GM12878 (cell line): ENCODE measurements around the gene FARS2. TPM values are rescaled to one million over a fixed set of nuclear protein-coding genes. Genes with fewer than 3 reads are reported as not detected.

ENCODE experiments used
- ATAC-seq: fragments of 200-7000 bp; cut with Tn5 transposase; 3 replicates; pipeline ENCODE4 v1.9.1; 2020; ENCODE audit warnings: mild to moderate bottlenecking, moderate library complexity
- BruUV-seq: library from RNA; stranded (reverse); fragments of 400-500 nt; replicated peaks from 2 replicates; lab custom pipeline; 2021; lab: Mats Ljungman, UMichigan
- CTCF ChIA-PET: fragments of 300-600 bp; sonication (Branson Sonifier 250); formaldehyde crosslinking; extraction: SDS; loops from one replicate; lab custom pipeline; 2021; ENCODE audit warnings: inconsistent platforms; lab: Yijun Ruan, JAX
- POLR2A ChIA-PET: fragments of 350-600 bp; formaldehyde crosslinking; extraction: SDS; loops from one replicate; lab custom pipeline; 2021; ENCODE audit warnings: inconsistent platforms; lab: Charles Lee
- RAD21 ChIA-PET: fragments of 300-600 bp; sonication (Branson Sonifier 250); formaldehyde crosslinking; loops from one replicate; lab custom pipeline; 2023; ENCODE audit warnings: antibody characterized with exemption; ENCODE audit not compliant: unreplicated experiment; lab: Charles Lee
- SMC1A ChIA-PET: fragments of 300-600 bp; sonication (Branson Sonifier 250); formaldehyde crosslinking; loops from one replicate; lab custom pipeline; 2023; ENCODE audit not compliant: unreplicated experiment, uncharacterized antibody; lab: Charles Lee
- DNase-seq: peaks from one replicate; pipeline ENCODE4 v3.0.0-alpha.2; 2011; ENCODE audit warnings: low read depth, low spot score
- FAIRE-seq: peaks from 3 replicates; lab custom pipeline; 2011; peaks lifted over from hg19 to GRCh38; lab: Jason Lieb, UNC
- H2AFZ ChIP-seq: 2 replicates; pipeline ENCODE4 v1.6.0; 2011; ENCODE audit warnings: low read depth, low read length, control low read depth; ENCODE audit not compliant: control insufficient read depth
- H3K27ac ChIP-seq: 2 replicates; pipeline ENCODE4 v1.5.1; 2011; ENCODE audit warnings: control low read depth; ENCODE audit not compliant: control insufficient read depth, insufficient read depth
- H3K27me3 ChIP-seq, 2 experiments: replicated peaks in 1 of 2; 2 replicates each; pipeline versions ENCODE4 v1.6.0 to v1.6.1; 2011; ENCODE audit warnings: low read length in 1 of 2; ENCODE audit not compliant: control insufficient read depth in 2 of 2, insufficient read depth in 2 of 2
- H3K36me3 ChIP-seq, 2 experiments: 2 replicates each; pipeline ENCODE4 v1.5.1; 2011; ENCODE audit warnings: low read length in 1 of 2; ENCODE audit not compliant: control insufficient read depth in 2 of 2, insufficient read depth in 2 of 2
- H3K4me1 ChIP-seq: 2 replicates; pipeline ENCODE4 v1.6.1; 2011; ENCODE audit warnings: mild to moderate bottlenecking, low read length, moderate library complexity, mixed read lengths; ENCODE audit not compliant: control insufficient read depth, insufficient read depth
- H3K4me2 ChIP-seq: 2 replicates; pipeline ENCODE4 v1.6.0; 2011; ENCODE audit warnings: control low read depth; ENCODE audit not compliant: control insufficient read depth, insufficient read depth
- H3K4me3 ChIP-seq: fragments of 200-600 bp; sonication (generic); 2 replicates; pipeline ENCODE4 v1.5.1; 2016
- H3K79me2 ChIP-seq: 2 replicates; pipeline ENCODE4 v1.6.0; 2011; ENCODE audit warnings: low read length; ENCODE audit not compliant: control insufficient read depth, insufficient read depth
- H3K9ac ChIP-seq: 2 replicates; pipeline ENCODE4 v1.8.0; 2011; ENCODE audit warnings: low read length, control low read depth, mixed read lengths; ENCODE audit not compliant: control insufficient read depth, insufficient read depth
- H3K9me3 ChIP-seq: replicated peaks from 3 replicates; pipeline ENCODE4 v1.5.1; 2011; ENCODE audit warnings: mild to moderate bottlenecking, low read length; ENCODE audit not compliant: control insufficient read depth, insufficient read depth
- H4K20me1 ChIP-seq: 2 replicates; pipeline ENCODE4 v1.6.0; 2011; ENCODE audit not compliant: control insufficient read depth, insufficient read depth
- BHLHE40 ChIP-seq, 2 experiments: fragments of 450-650 bp in 1 of 2; IDR thresholded peaks; 2 replicates each; pipeline ENCODE4 v1.6.1; 2011 to 2017; ENCODE audit warnings: low read depth in 2 of 2, borderline replicate concordance in 1 of 2, improper control_type of control experiment in 1 of 2, low read length in 1 of 2, mild to moderate bottlenecking in 1 of 2
- FOXK2 ChIP-seq: fragments of 450-650 bp; IDR thresholded peaks from 2 replicates; pipeline ENCODE4 v1.6.1; 2017; ENCODE audit warnings: mild to moderate bottlenecking, moderate library complexity
- GATAD2B ChIP-seq: fragments of 450-650 bp; conservative IDR thresholded peaks from 2 replicates; pipeline ENCODE4 v1.6.1; 2017; ENCODE audit warnings: low read depth, mild to moderate bottlenecking, moderate library complexity
- KDM1A ChIP-seq: fragments of 200-600 bp; sonication (generic); IDR thresholded peaks from 2 replicates; pipeline ENCODE4 v1.6.1; 2016; ENCODE audit warnings: borderline replicate concordance
- MEF2A ChIP-seq: IDR thresholded peaks from 2 replicates; pipeline ENCODE4 v1.6.1; 2011; ENCODE audit warnings: low read depth, mild to moderate bottlenecking, low read length, moderate library complexity; ENCODE audit not compliant: insufficient read depth
- NFYA ChIP-seq: IDR thresholded peaks from 2 replicates; pipeline ENCODE4 v1.6.1; 2011; ENCODE audit warnings: low read depth, mild to moderate bottlenecking, low read length, improper control_type of control experiment, borderline replicate concordance
- PAX8 ChIP-seq: fragments of 450-650 bp; IDR thresholded peaks from 2 replicates; pipeline ENCODE4 v1.6.1; 2017; ENCODE audit warnings: mild to moderate bottlenecking, moderate library complexity
- POU2F2 ChIP-seq: IDR thresholded peaks from 3 replicates; pipeline ENCODE4 v1.6.1; 2011; ENCODE audit warnings: low read depth, mild to moderate bottlenecking, low read length, borderline replicate concordance
- SREBF2 ChIP-seq: IDR thresholded peaks from 2 replicates; pipeline ENCODE4 v1.6.1; 2012; ENCODE audit warnings: mild to moderate bottlenecking, low read length
- STAT1 ChIP-seq: fragments of 450-650 bp; conservative IDR thresholded peaks from 2 replicates; pipeline ENCODE4 v1.6.1; 2014; ENCODE audit warnings: antibody characterized with exemption, mild to moderate bottlenecking
- ZNF384 ChIP-seq: IDR thresholded peaks from 2 replicates; pipeline ENCODE4 v1.6.1; 2012; ENCODE audit warnings: low read depth, mild to moderate bottlenecking, low read length, improper control_type of control experiment, borderline replicate concordance
- ZNF622 ChIP-seq: fragments of 450-650 bp; IDR thresholded peaks from 2 replicates; pipeline ENCODE4 v1.6.1; 2017; ENCODE audit warnings: mild to moderate bottlenecking, inconsistent platforms
- WGBS: methylation state at CpG from one replicate; pipeline ENCODE4 v1.1.6; 2016; ENCODE audit warnings: low lambda C conversion rate; ENCODE audit not compliant: insufficient replicate concordance, insufficient coverage; ENCODE audit errors: missing lambda C conversion rate; 5-methylcytosine and 5-hydroxymethylcytosine counted together
- in situ Hi-C: fragments of 300-500 bp; cut with MboI; formaldehyde crosslinking; loops from 9 replicates; pipeline ENCODE4 v1.14.3; 2018; ENCODE audit warnings: mixed read lengths
- intact Hi-C: fragments of 100-400 bp; cut with micrococcal nuclease; formaldehyde crosslinking; loops from one replicate; pipeline ENCODE4 v1.14.2; 2022; ENCODE audit not compliant: unreplicated experiment
- polyA plus RNA-seq, 11 experiments: library from polyadenylated mRNA; depleted of rRNA in 4 of 11; unstranded in 6 of 11; stranded (reverse) in 5 of 11; fragments of >200 nt; fragmentation: Nextera tagmentation in 4 of 11; fragmentation: Illumina TruSeq in 1 of 11; extraction: Ambion mirVana in 4 of 11; extraction: Trizol in 1 of 11; gene quantifications; 1 replicate in 1 of 11; 2 replicates in 10 of 11; pipeline versions ENCODE4 v1.2.1 to v1.2.3, GENCODE V29; 2011 to 2016; ENCODE audit warnings: inconsistent platforms in 2 of 11, missing spikeins in 2 of 11, low read depth in 1 of 11
- total RNA-seq, 4 experiments: library from RNA; depleted of rRNA in 3 of 4; stranded (reverse); fragments of >200 nt in 3 of 4; fragmentation: Illumina TruSeq in 1 of 4; extraction: Trizol in 1 of 4; gene quantifications; 2 replicates each; pipeline versions ENCODE4 v1.2.1 to v1.2.3, GENCODE V29; 2013 to 2021
- TF ChIP-seq, protein P1 (sequence below): IDR thresholded peaks from 2 replicates; pipeline ENCODE4 v1.6.1; 2012; ENCODE audit warnings: low read length, inconsistent platforms

Gene FARS2
- total and polyA plus RNA-seq, 10 of the 15 experiments (the other 5 are each of a cell fraction or from before 2014, with no cell fraction given), result 16.8 to 46.7 (median 25.6) TPM

- 85% methylated on average over 9 of the region's 9 CpGs for WGBS
- FAIRE-seq (no peak), ATAC-seq (no peak)
- CTCF ChIA-PET, result interaction anchor here (0.6 kb wide), 1 partner anchor 947 kb away, joined by 3 read pairs; no protein-coding TSS in a partner anchor
- POLR2A ChIA-PET, result no interaction called here
- H2AFZ ChIP-seq, result no peak overlapping the region
- no peak overlapping the region for H3K27ac ChIP-seq
- no peak for TF ChIP-seq BHLHE40 (IDR thresholded peaks at IDR 0.05; ENCODE audit: borderline replicate concordance in 1 of 2, low read depth in 2 of 2, low read length in 1 of 2)
- no peak for TF ChIP-seq PAX8
- no peak for TF ChIP-seq ZNF384
- no peak for TF ChIP-seq KDM1A
- TF ChIP-seq, all 136 proteins: peak for 0
- intact Hi-C loops, result no loop called here
- Histone ChIP-seq H4K20me1 (no peaks in the 10 kb centered on the region), H3K36me3 (no peaks in the 10 kb centered on the region), H3K79me2 (no peaks in the 10 kb centered on the region), H3K4me2 (no peak overlapping the region), H3K9ac (no peak overlapping the region), H3K27me3 (no peaks in the 10 kb centered on the region), H3K4me1 (no peaks in the 10 kb centered on the region), H3K9me3 (no peaks in the 10 kb centered on the region; the same call in 1 of the 3 replicates), H3K4me3 (no peak overlapping the region)
- SMC1A ChIA-PET, result no interaction called here
- no peak for DNase-seq
- RAD21 ChIA-PET, result no interaction called here
- BruUV-seq, result no TSS peak
- in situ Hi-C loops, result no loop called here
Observed at GRCh38 chr6:5751525-5752390, 490.4 kb downstream of the FARS2 start.

GRCh38 chr6:5752391-5752680, 491.0 kb downstream of the FARS2 start:
- Histone ChIP-seq H3K9ac (no peak overlapping the region), H3K27ac (no peak overlapping the region), H3K9me3 (no peaks in the 10 kb centered on the region; the same call in 1 of the 3 replicates), H2AFZ (no peak overlapping the region), H3K4me2 (no peak overlapping the region), H3K79me2 (no peaks in the 10 kb centered on the region), H3K4me1 (no peaks in the 10 kb centered on the region), H4K20me1 (no peaks in the 10 kb centered on the region), H3K27me3 (no peaks in the 10 kb centered on the region), H3K4me3 (no peak overlapping the region), H3K36me3 (no peaks in the 10 kb centered on the region)
- FAIRE-seq, result no peak
- RAD21 ChIA-PET, result no interaction called here
- CTCF ChIA-PET, result interaction anchor here (0.6 kb wide), 1 partner anchor 946 kb away, joined by 3 read pairs; no protein-coding TSS in a partner anchor
- SMC1A ChIA-PET, result no interaction called here
- POLR2A ChIA-PET, result no interaction called here
- 94% methylated on average over 5 of the region's 5 CpGs for WGBS
- in situ Hi-C loops (no loop called here), intact Hi-C loops (no loop called here)
- DNase-seq, result no peak
- ATAC-seq, result no peak
- no TSS peak for BruUV-seq
- no peak for TF ChIP-seq GATAD2B
- no peak for TF ChIP-seq NFYA
- TF ChIP-seq SREBF2, result no peak
- no peak for TF ChIP-seq POU2F2
- no peak for TF ChIP-seq MEF2A
- TF ChIP-seq STAT1, result no peak
- TF ChIP-seq FOXK2, result no peak
- TF ChIP-seq, protein P1, sequence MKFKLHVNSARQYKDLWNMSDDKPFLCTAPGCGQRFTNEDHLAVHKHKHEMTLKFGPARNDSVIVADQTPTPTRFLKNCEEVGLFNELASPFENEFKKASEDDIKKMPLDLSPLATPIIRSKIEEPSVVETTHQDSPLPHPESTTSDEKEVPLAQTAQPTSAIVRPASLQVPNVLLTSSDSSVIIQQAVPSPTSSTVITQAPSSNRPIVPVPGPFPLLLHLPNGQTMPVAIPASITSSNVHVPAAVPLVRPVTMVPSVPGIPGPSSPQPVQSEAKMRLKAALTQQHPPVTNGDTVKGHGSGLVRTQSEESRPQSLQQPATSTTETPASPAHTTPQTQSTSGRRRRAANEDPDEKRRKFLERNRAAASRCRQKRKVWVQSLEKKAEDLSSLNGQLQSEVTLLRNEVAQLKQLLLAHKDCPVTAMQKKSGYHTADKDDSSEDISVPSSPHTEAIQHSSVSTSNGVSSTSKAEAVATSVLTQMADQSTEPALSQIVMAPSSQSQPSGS, result no peak
- no peak for TF ChIP-seq ZNF622
